Measurements from ENCODE around the gene NRF1.
"Not testable (repeated sequence)": the region's sequence is repeated elsewhere in the genome, so short reads cannot be mapped to it uniquely, and the experiment has no call there.

NRF1 gene

GRCh38 chr7:129607471-129608120 lies 3.9 kb upstream of the NRF1 start:
- DNase-seq = no peak

DNA sequence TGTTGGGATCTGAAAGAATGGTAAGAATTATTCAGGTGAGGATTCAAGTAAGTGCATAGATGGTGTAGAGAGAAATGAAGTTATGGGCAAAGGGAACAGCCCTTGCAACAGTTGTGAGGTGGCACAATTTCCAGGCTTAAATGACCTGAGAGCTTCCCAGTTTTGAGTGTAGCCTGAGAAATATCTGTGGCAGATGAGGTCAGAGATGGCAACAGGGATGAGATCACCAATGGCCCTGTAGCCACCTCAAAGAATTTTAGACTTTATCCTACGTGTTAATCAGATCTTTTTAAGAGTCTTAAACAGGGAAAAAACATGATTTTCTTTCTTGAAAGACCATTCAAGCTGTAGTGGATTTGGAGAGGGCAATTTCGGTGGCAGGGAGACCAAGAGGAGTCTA lies 1.9 kb upstream of the NRF1 start:
- DNase-seq = no peak

- no peak for DNase-seq
These were observed 743 bp upstream of the NRF1 start for GRCh38 chr7:129610709-129611245.

- DNase-seq = peak; percentile 30
These were observed 844 bp downstream of the NRF1 start for GRCh38 chr7:129612112-129613015.

- DNase-seq = no peak
These were observed 1.5 kb downstream of the NRF1 start for GRCh38 chr7:129613016-129613337.

DNA sequence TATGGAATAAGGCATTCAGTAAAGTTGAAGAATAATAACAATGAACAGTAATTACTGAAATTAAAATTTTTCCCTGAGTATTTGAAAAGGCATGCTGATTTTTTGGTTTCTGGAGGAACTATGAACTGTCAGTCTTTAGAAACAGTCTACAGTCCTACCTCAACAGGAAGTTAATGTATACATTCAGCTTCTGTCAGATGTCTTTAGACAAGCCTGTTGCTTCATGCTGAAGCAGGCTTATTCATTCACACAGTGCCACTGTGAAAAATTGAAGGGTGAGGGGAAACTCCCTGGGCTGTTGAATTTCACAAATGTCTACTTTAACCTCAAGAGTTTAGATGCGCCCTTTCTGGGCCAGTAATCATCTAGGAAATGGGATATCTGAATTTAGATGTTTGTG lies 3.5 kb downstream of the NRF1 start:
- DNase-seq = no peak

GRCh38 chr7:129616530-129616929 lies 5.0 kb downstream of the NRF1 start:
- no peak for DNase-seq

GRCh38 chr7:129617178-129617577 lies 5.7 kb downstream of the NRF1 start:
- DNase-seq = no peak

DNA sequence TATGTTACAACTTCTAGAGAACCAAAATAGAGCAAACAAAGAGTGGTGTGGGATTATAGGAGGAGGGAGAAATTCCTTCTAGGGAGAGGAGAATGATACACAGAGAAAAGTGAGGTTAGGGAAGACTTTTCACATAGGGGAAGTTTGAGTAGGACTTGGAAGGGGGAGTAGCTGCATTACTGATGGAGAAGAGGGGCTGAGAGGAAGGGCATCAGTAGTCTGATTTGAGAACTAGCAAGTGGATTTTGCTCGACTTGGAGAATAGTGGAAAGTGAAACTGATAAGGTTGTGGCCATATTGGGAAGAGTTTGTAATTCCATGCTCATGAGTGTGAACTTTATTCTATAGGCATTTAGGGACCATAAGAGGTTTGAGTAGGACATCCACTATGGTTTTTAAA lies 6.1 kb downstream of the NRF1 start:
- no peak for DNase-seq

DNA sequence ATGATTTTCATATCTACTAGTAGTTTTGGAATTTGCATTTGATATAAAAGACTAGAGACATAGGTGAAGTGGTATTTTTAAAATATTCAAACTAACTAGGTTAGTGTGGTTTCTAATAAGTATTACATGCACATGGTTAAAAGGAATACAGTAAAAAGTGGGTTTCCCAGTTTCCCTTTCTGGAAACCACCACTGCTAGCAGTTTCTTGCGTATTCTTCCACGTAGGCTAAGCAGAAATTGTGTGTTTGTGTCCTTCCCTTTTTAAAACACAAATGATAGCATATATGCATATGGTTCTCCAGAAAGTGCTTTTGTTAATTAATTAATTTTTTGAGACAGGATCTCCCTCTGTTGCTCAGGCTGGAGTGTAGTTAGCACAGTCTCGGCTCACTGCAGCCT lies 15.4 kb downstream of the NRF1 start:
- DNase-seq = no peak

DNA sequence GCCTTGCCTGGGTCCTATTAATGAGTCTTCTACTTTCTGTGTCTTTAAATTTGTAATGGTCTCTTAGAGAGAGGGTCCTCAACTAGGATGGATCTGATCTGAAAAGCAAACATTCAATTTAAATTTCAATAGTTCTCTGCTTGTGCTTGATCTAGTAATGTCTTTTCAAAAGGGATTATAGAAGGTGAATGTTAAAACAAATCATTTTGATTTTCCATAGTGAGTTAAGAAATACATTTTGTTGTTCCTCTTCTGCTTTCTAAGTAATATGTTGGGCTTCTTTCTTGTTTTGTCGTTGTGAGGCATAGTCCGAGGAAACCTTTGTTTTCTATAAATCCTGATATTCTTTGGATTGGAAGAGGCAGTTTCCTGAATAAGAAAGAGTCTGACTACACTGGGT lies 18.8 kb downstream of the NRF1 start:
- DNase-seq = no peak

- DNase-seq = no peak
These were observed 23.0 kb downstream of the NRF1 start for GRCh38 chr7:129634361-129635034.

DNA sequence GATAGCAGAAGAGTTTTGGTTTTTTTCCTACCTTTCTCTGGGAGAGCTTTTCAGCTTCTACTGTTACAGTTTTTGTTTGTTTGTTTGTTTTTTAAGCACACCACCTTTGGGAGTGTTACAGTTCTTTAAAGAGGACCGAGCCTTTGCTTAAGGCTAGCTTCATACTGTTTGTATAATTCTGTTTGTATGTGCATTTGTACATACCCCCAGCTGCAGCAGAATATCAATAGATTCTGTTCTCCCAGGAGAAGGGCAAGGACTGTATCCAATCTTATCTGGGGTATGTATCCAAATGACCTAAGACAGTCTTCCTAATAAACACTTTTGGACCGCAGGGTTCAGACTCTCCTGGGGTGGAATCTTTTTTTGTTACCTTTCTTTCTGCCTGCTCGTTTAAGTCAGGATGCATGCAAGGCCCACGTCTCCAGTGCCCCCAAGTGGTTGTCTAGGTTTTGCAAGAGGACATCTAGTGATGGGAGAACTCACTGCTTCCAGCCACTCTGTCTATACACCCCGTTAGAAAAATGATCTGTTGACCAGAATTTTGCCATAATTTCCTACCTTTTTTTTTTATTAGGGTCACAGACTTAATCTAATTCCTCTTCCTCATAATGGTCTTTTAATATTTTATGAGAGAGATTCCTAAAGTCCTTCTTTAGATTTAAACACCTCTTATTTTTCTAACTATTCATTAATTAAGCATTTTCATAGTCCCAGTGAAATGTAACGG lies 23.9 kb downstream of the NRF1 start:
- DNase-seq = peak; percentile 47

DNA sequence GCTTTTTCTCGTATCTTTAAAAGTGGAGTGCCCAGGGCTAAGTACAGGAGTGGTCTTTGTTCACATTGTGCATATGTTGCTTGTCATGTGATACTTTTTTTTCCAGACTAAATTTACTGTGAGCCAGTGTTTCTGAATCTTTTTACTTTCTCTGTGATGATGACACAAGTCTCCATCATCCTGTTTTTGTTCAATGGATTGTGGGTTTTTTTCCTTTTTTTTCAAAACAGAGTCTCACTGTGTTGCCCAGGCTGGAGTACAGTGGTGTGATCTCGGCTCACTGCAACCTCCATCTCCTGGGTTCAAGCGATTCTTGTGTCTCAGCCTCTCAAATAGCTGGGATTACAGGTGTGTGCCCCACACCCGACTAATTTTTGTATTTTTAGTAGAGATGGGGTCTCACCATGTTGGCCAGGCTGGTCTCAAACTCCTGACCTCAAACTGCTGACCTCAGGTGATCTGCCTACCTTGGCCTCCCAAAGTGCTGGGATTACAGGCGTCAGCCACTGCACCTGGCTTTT lies 24.6 kb downstream of the NRF1 start:
- not testable (repeated sequence) for DNase-seq

- DNase-seq = no peak
These were observed 25.1 kb downstream of the NRF1 start for GRCh38 chr7:129636641-129637040.

DNA sequence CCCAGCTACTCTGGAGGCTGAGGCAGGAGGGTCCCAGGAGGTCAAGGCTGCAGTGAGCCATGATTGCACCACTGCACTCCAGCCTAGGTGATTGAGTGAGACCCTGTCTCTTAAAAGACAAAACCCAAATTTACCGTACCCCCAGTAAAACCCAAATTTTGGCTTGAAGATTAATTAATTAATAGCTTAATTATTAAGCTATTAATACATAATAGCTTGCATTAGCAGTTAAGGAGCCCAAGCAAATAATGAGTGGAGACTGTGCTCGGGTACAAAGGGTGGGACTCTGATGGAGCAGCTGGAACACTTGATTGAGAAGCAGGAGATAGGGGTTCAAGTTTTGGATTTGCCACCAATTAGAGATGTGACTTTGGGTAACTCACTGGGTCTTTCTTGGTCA lies 28.9 kb downstream of the NRF1 start:
- DNase-seq = no peak

- DNase-seq = no peak
These were observed 31.5 kb downstream of the NRF1 start for GRCh38 chr7:129642871-129643549.

DNA sequence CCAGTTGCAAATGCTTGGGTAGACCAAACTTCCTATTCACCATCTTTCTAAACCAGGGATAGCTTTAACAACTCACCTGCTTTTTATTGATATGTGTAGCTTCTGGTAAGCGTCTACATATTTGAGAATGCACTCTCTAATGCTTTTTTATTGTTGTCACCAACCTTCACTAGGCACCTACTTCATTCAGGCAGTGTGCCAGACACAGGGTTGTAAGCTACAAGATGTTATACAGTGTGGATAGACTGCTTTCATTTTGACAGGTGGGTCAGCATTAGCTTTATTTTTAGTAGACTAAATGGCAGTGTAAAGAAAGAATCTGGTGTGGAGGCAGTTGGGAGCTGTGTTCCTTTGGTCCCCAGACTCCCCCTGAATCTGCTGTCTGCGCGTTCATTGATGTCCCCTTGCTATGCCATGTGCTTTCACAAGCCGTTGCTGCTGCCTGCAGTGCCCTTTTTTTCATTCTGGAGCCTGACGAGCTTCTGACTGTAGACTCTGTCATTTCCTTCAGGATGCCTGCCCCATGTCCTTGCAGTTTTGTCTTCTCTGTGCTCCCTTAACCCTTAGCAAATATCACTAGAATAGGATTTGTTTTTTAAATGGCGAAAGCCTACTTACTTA lies 32.1 kb downstream of the NRF1 start:
- DNase-seq = no peak

DNA sequence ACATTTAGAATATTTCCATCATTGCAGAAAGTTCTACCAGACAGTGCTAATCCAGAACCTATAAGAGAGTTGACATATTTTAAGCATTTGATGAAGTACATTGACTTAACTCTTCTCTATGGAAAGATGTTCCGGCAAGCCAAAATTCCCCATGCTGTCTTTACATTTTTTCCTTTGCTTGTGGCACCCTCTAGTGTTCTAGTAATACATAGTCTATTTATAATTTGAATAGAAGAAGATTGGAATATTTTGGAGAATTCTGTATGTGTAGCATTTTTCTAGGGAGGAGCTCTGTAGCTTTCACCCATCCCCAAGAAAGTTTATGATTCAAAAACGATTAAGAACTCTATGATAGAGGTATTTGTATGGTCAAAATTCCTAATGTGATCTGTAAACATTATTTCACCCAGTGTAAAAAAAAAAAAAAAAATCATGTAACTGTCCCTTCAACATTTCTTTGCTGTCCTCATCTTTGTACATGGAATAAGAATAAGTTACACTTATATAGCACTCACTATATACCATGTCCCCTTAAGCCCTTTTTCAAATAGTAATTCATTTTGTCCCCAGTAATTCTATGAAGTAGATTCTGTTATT lies 33.2 kb downstream of the NRF1 start:
- no peak for DNase-seq

GRCh38 chr7:129646369-129647021 lies 35.0 kb downstream of the NRF1 start:
- DNase-seq = no peak

Measured in effector CD8-positive, alpha-beta T cell (primary cell).